ENCODE results near the gene THADA. TPM values are rescaled to one million over a fixed set of nuclear protein-coding genes. Genes with fewer than 3 reads are reported as not detected.
"Not testable (repeated sequence)": the region's sequence is repeated elsewhere in the genome, so short reads cannot be mapped to it uniquely, and the experiment has no call there.

THADA gene
- total RNA-seq, 1 experiment from 2014 or later: 14.1 TPM

GRCh38 chr2:43616967-43617680 is 21.3 kb upstream of the THADA start:
- H3K9me3 ChIP-seq (replicated peaks): no peaks in the 10 kb centered on the region
- no peaks in the 10 kb centered on the region for H3K36me3 ChIP-seq
- DNase-seq (ENCODE audit: low read depth in 1 of 2, low spot score in 2 of 2): no peak
- no peak overlapping the region for H3K4me3 ChIP-seq
- H3K27me3 ChIP-seq (replicated peaks): no peaks in the 10 kb centered on the region; the same call in none of the 2 replicates
- H3K4me1 ChIP-seq (replicated peaks): no peaks in the 10 kb centered on the region
- no peak overlapping the region for H3K27ac ChIP-seq

GRCh38 chr2:43612944-43613343 is 17.1 kb upstream of the THADA start:
- H3K27ac ChIP-seq: no peak overlapping the region
- DNase-seq (ENCODE audit: low read depth in 1 of 2, low spot score in 2 of 2): no peak
- H3K4me3 ChIP-seq: no peak overlapping the region
- H3K36me3 ChIP-seq: no peaks in the 10 kb centered on the region
- no peaks in the 10 kb centered on the region for H3K9me3 ChIP-seq (replicated peaks)
- no peaks in the 10 kb centered on the region for H3K27me3 ChIP-seq (replicated peaks)
- H3K4me1 ChIP-seq (replicated peaks): no peaks in the 10 kb centered on the region

- Histone ChIP-seq H3K9me3 (replicated peaks) (no peaks in the 10 kb centered on the region), H3K27me3 (replicated peaks) (no peaks in the 10 kb centered on the region), H3K36me3 (no peaks in the 10 kb centered on the region), H3K4me3 (no peak overlapping the region), H3K27ac (no peak overlapping the region), H3K4me1 (replicated peaks) (no peaks in the 10 kb centered on the region)
- peak; percentile 48 to 64 for DNase-seq (ENCODE audit: low read depth in 1 of 2, low spot score in 2 of 2)
Measured at GRCh38 chr2:43611987-43612894, 16.4 kb upstream of the THADA start.

GRCh38 chr2:43610361-43610760 is 14.5 kb upstream of the THADA start:
- DNase-seq (ENCODE audit: low read depth in 1 of 2, low spot score in 2 of 2): no peak
- Histone ChIP-seq H3K36me3 (no peaks in the 10 kb centered on the region), H3K27me3 (replicated peaks) (no peaks in the 10 kb centered on the region), H3K9me3 (replicated peaks) (no peaks in the 10 kb centered on the region), H3K27ac (no peak overlapping the region), H3K4me3 (no peak overlapping the region), H3K4me1 (replicated peaks) (no peaks in the 10 kb centered on the region)

GRCh38 chr2:43609290-43609918 is 13.6 kb upstream of the THADA start:
- peak in 1 of 2 experiments; percentile 31 for DNase-seq (ENCODE audit: low read depth in 1 of 2, low spot score in 2 of 2)
- no peak overlapping the region for H3K4me3 ChIP-seq

GRCh38 chr2:43605851-43606250 is 10.0 kb upstream of the THADA start:
- H3K4me3 ChIP-seq: no peak overlapping the region
- H3K9me3 ChIP-seq (replicated peaks): no peaks in the 10 kb centered on the region
- H3K27ac ChIP-seq: no peak overlapping the region
- H3K27me3 ChIP-seq (replicated peaks): no peaks in the 10 kb centered on the region
- no peak for DNase-seq (ENCODE audit: low read depth in 1 of 2, low spot score in 2 of 2)
- H3K36me3 ChIP-seq: no peaks in the 10 kb centered on the region
- no peaks in the 10 kb centered on the region for H3K4me1 ChIP-seq (replicated peaks)

More at GRCh38 chr2:43609290-43609918, 13.6 kb upstream of the THADA start:
- no peak overlapping the region for H3K27ac ChIP-seq
- no peaks in the 10 kb centered on the region for H3K4me1 ChIP-seq (replicated peaks)
- H3K36me3 ChIP-seq: no peaks in the 10 kb centered on the region
- no peaks in the 10 kb centered on the region for H3K27me3 ChIP-seq (replicated peaks)
- H3K9me3 ChIP-seq (replicated peaks): no peaks in the 10 kb centered on the region

- Histone ChIP-seq H3K9me3 (replicated peaks) (no peaks in the 10 kb centered on the region), H3K36me3 (no peaks in the 10 kb centered on the region), H3K27me3 (replicated peaks) (no peaks in the 10 kb centered on the region), H3K27ac (no peak overlapping the region), H3K4me1 (replicated peaks) (no peaks in the 10 kb centered on the region), H3K4me3 (no peak overlapping the region)
- no peak for DNase-seq (ENCODE audit: low read depth in 1 of 2, low spot score in 2 of 2)
Measured at GRCh38 chr2:43605079-43605655, 9.3 kb upstream of the THADA start.

- no peaks in the 10 kb centered on the region for H3K27me3 ChIP-seq (replicated peaks)
- no peak overlapping the region for H3K4me3 ChIP-seq
- H3K36me3 ChIP-seq: no peaks in the 10 kb centered on the region
- H3K4me1 ChIP-seq (replicated peaks): no peaks in the 10 kb centered on the region
- H3K27ac ChIP-seq: no peak overlapping the region
- no peak for DNase-seq (ENCODE audit: low read depth in 1 of 2, low spot score in 2 of 2)
- no peaks in the 10 kb centered on the region for H3K9me3 ChIP-seq (replicated peaks)
Measured at GRCh38 chr2:43604674-43605073, 8.8 kb upstream of the THADA start.

- H3K4me1 ChIP-seq (replicated peaks); DNase-seq (ENCODE audit: low read depth in 1 of 2, low spot score in 2 of 2); H3K36me3 ChIP-seq; H3K9me3 ChIP-seq (replicated peaks); H3K27ac ChIP-seq; H3K27me3 ChIP-seq (replicated peaks); H3K4me3 ChIP-seq: not testable (repeated sequence)
Measured at GRCh38 chr2:43600596-43600995, 4.8 kb upstream of the THADA start.

GRCh38 chr2:43594875-43595274 is 963 bp downstream of the THADA start:
- Histone ChIP-seq H3K27ac (no peak overlapping the region; the same call in 1 of the 2 replicates), H3K27me3 (replicated peaks) (no peaks in the 10 kb centered on the region), H3K9me3 (replicated peaks) (no peaks in the 10 kb centered on the region), H3K4me1 (replicated peaks) (peaks cover 18% of the 10 kb centered on the region), H3K36me3 (peaks cover 12% of the 10 kb centered on the region), H3K4me3 (peak overlapping the region; percentile 83)
- no peak for DNase-seq (ENCODE audit: low read depth in 1 of 2, low spot score in 2 of 2)

GRCh38 chr2:43593254-43593653 is 2.6 kb downstream of the THADA start:
- H3K27me3 ChIP-seq (replicated peaks): no peaks in the 10 kb centered on the region
- no peaks in the 10 kb centered on the region for H3K9me3 ChIP-seq (replicated peaks)
- DNase-seq (ENCODE audit: low read depth in 1 of 2, low spot score in 2 of 2): no peak
- no peak overlapping the region for H3K27ac ChIP-seq
- no peak overlapping the region for H3K4me3 ChIP-seq
- H3K36me3 ChIP-seq: peaks cover 21% of the 10 kb centered on the region
- peaks cover 18% of the 10 kb centered on the region for H3K4me1 ChIP-seq (replicated peaks)

GRCh38 chr2:43592443-43592842 is 3.4 kb downstream of the THADA start:
- Histone ChIP-seq H3K4me1 (replicated peaks) (peaks cover 18% of the 10 kb centered on the region), H3K36me3 (peaks cover 21% of the 10 kb centered on the region), H3K9me3 (replicated peaks) (no peaks in the 10 kb centered on the region), H3K27ac (no peak overlapping the region), H3K4me3 (no peak overlapping the region), H3K27me3 (replicated peaks) (no peaks in the 10 kb centered on the region)
- peak in 1 of 2 experiments; percentile 17 for DNase-seq (ENCODE audit: low read depth in 1 of 2, low spot score in 2 of 2)

GRCh38 chr2:43585708-43586107 is 10.1 kb downstream of the THADA start:
- Histone ChIP-seq H3K36me3 (peaks cover 50% of the 10 kb centered on the region), H3K27ac (no peak overlapping the region), H3K9me3 (replicated peaks) (no peaks in the 10 kb centered on the region), H3K27me3 (replicated peaks) (no peaks in the 10 kb centered on the region), H3K4me1 (replicated peaks) (no peaks in the 10 kb centered on the region), H3K4me3 (no peak overlapping the region)
- DNase-seq (ENCODE audit: low read depth in 1 of 2, low spot score in 2 of 2): no peak

Measured in SJSA1 (cell line).